WI38 (cell line): ENCODE data around the gene IGLL1.
"Not testable (repeated sequence)": the region's sequence is repeated elsewhere in the genome, so short reads cannot be mapped to it uniquely, and the experiment has no call there.

Source experiments
- H3K4me3 ChIP-seq: 2 replicates; pipeline ENCODE4 v1.5.1; 2011; ENCODE audit warnings: low read depth, mild to moderate bottlenecking, control low read depth, low read length
- TF ChIP-seq, protein P1 (sequence below): IDR thresholded peaks from 2 replicates; pipeline ENCODE4 v1.5.1; 2012; ENCODE audit warnings: low read depth, mild to moderate bottlenecking, control low read depth, low read length

Gene IGLL1

DNA sequence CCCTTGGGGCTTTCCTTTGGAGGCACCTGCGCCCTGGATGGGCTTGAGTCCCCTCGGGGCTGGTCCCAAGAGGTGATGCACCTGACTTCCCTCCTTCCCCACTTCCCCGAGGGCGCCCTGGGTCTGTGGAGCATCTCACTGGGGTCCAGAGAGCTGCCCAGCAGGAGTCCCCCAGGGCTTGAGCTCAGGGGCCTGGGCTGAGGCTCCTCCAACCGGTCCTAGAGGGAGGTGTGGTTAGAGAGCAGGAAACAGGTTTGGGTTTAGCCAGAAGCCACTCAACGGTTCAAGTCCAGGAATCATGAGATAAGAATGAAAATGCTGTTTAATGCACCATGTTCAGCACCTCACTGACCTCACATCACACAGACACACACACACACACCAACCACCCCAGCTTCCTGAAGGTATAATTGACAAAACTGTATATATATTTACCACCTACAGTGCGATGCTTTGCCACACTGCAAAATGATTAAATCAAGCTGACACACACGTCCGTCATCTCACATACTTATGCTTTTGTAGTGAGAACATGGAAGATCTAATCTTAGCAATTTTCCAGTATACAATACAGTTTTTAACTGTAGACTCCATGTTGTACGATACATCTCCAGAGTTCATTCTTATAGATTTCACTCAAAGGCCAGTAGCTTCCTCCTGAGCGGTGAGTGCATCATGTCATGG lies 628 bp upstream of the IGLL1 start:
- TF ChIP-seq, protein P1, sequence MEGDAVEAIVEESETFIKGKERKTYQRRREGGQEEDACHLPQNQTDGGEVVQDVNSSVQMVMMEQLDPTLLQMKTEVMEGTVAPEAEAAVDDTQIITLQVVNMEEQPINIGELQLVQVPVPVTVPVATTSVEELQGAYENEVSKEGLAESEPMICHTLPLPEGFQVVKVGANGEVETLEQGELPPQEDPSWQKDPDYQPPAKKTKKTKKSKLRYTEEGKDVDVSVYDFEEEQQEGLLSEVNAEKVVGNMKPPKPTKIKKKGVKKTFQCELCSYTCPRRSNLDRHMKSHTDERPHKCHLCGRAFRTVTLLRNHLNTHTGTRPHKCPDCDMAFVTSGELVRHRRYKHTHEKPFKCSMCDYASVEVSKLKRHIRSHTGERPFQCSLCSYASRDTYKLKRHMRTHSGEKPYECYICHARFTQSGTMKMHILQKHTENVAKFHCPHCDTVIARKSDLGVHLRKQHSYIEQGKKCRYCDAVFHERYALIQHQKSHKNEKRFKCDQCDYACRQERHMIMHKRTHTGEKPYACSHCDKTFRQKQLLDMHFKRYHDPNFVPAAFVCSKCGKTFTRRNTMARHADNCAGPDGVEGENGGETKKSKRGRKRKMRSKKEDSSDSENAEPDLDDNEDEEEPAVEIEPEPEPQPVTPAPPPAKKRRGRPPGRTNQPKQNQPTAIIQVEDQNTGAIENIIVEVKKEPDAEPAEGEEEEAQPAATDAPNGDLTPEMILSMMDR: no peak
- H3K4me3 ChIP-seq: no peak overlapping the region

DNA sequence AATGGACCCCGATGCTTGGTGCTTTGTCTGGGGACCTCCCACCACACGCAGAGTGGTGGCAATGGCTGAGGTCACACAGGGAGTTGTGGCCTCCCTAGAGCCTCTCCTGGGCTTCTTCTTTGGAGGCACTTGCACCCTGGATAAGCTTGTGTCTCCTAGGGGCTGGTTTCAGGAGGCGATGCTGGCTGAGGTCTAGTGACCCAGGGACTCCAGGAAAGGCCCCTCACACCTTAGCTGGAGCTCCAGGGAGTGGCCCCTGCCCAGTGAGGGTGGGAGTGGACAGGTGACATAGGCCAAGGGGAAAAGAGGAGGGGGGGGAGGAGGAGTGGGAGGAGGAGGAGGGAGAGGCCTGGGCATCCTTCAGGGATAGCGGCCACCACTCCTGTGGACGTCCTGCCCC lies 810 bp downstream of the IGLL1 start:
- TF ChIP-seq, protein P1: no peak
- no peak overlapping the region for H3K4me3 ChIP-seq

GRCh38 chr22:23578306-23578705 lies 1.8 kb downstream of the IGLL1 start:
- TF ChIP-seq, protein P1: no peak
- H3K4me3 ChIP-seq: no peak overlapping the region

GRCh38 chr22:23576681-23577080 lies 3.4 kb downstream of the IGLL1 start:
- TF ChIP-seq, protein P1: no peak
- H3K4me3 ChIP-seq: no peak overlapping the region

DNA sequence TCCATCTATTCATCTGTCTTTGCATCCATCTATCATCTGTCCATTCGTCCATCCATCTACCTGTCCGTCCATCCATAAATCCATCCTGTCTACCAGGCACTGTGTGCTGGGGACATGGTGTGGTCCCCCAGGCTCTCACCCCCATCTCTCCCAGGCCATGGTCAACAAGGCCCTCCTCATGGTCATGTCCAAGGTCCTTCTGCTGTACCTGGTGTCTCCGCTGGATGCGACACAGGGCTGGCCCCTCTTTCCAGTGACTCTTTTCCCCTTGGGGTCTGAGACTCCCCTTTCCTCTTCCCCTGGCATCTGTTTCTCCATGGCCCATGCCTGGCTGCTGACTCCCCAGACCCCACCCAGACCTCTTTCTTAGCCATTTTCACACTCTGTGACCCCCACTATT lies 4.5 kb downstream of the IGLL1 start:
- TF ChIP-seq, protein P1: no peak
- no peak overlapping the region for H3K4me3 ChIP-seq

- TF ChIP-seq, protein P1: no peak
- no peak overlapping the region for H3K4me3 ChIP-seq
Measured at GRCh38 chr22:23574877-23575276, 5.2 kb downstream of the IGLL1 start.

- TF ChIP-seq, protein P1: no peak
- H3K4me3 ChIP-seq: no peak overlapping the region
Measured at GRCh38 chr22:23574371-23574811, 5.7 kb downstream of the IGLL1 start.

- not testable (repeated sequence) for H3K4me3 ChIP-seq
Measured at GRCh38 chr22:23573701-23574235, 6.3 kb downstream of the IGLL1 start.

DNA sequence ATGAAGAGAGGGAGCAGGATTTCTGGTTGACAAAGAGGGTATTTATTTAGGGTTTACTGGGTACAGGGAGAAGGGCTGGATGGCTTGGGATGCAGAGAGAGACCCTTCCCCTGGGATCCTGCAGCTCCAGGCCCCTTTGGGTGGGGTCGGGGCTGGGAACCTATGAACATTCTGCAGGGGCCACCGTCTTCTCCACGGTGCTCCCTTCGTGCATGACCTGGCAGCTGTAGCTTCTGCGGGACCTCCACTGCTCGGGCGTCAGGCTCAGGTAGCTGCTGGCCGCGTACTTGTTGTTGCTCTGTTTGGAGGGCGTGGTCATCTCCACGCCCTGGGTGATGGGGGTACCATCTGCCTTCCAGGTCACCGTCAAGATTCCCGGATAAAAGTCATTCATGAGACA lies 7.0 kb downstream of the IGLL1 start:
- not testable (repeated sequence) for H3K4me3 ChIP-seq
